IPS-18c (cell line): ENCODE measurements around the gene CYB5B.
"Not testable (repeated sequence)": the region's sequence is repeated elsewhere in the genome, so short reads cannot be mapped to it uniquely, and the experiment has no call there.

Experiments used
- H3K4me3 ChIP-seq: 2 replicates; pipeline ENCODE4 v1.7.0; 2013; ENCODE audit warnings: low read depth, mild to moderate bottlenecking, low read length, moderate library complexity; ENCODE audit not compliant: insufficient read depth
- H3K9me3 ChIP-seq: one replicate; pipeline ENCODE4 v1.6.1; 2013; ENCODE audit warnings: mild to moderate bottlenecking, low read length, moderate library complexity; ENCODE audit not compliant: control insufficient read depth, insufficient read depth

The CYB5B gene

DNA sequence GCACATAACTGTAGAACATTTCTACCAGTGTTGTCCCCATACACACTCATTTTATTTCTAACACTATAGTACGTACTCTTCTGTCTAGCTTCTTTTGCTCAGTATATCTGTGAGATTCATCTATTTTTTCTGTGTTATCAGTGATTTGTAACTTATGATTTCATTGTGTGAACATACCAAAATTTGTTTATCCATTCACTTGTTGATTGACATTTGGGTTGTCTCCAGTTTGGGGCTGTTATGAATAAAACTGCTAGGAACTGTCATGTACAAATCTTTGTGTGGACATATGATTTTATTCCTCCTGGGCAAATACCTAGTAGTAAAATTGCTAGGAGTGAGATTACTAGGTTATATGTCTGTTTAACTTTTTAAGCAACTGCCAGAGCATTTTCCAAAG is 9.6 kb downstream of the CYB5B start:
- Histone ChIP-seq H3K9me3 (no peaks in the 10 kb centered on the region), H3K4me3 (no peak overlapping the region)

DNA sequence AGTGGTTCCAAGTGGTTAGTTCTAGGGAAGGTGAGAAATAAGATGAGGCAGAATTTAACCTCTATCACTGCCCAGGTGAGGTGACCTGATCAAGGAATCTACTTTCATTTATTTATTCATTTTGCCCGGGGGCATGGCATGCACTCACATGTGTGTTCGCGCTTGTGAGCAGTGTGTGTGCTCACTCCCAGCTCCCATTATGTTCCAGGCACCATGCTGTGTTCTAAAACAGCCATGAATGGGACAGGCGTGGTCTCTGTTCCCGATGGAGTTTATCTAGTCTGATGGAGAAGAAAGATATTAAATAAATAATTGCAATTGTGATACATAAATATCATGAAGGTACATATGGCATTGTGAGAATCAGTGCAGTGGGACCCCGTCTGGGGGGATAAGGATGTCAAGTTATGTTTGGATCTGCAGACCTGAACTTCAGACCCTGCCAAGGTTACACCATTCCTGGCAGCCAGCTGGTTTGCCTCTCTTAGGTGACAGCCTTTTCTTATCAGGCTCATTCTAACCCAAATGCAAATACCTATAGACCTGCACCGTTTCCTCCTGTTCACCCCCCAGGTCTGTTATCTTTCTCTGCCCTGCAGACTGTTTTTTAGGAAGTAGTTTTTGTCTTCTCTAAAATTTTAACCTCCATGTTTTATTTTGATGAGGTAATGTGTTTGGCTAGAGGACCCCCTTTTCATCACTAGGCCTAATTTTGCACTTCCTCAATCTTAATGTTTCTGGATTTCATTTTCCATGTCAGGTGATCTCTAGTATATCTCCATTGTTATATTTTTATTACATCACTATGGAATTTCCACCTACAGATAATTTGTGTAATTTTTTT is 11.8 kb downstream of the CYB5B start:
- Histone ChIP-seq H3K9me3 (no peaks in the 10 kb centered on the region), H3K4me3 (no peak overlapping the region)

DNA sequence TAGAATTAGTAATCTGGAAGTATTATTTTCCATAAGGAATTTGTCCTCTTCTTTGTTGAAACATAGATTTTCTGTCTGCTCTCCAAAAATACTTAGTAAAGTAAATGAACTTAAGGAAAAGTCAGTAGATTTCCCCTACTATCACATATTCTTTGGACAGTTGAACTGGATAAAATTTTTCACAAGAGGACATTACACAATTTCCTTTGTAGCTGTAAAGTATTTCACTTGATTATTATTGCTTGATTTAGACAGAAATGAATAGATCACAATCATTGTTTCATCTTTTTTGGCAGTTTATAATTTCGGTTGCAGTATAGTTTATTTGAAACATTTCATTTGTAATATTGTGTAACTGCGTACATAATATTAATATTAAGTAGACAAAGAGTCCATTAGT is 12.5 kb downstream of the CYB5B start:
- Histone ChIP-seq H3K4me3 (no peak overlapping the region), H3K9me3 (no peaks in the 10 kb centered on the region)

- H3K9me3 ChIP-seq, result no peaks in the 10 kb centered on the region
- H3K4me3 ChIP-seq, result no peak overlapping the region
Measured at GRCh38 chr16:69438465-69438864, 14.0 kb downstream of the CYB5B start.

GRCh38 chr16:69440250-69440649 is 15.8 kb downstream of the CYB5B start:
- Histone ChIP-seq H3K9me3 (no peaks in the 10 kb centered on the region), H3K4me3 (no peak overlapping the region)

DNA sequence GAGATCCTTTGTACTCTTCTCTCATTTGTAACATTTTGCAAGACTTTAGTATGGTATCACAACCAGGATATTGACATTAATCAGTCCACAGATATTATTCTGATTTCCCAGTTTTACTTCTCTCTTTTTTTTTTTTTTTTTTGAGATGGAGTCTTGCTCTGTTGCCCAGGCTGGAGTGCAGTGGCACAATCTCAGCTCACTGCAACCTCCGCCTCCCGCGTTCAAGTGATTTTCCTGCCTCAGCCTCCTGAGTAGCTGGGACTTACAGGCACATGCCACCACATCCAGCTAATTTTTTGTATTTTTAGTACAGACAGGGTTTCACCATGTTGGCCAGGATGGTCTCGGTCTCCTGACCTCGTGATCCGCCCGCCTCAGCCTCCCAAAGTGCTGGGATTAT is 16.6 kb downstream of the CYB5B start:
- H3K4me3 ChIP-seq, H3K9me3 ChIP-seq: not testable (repeated sequence)

DNA sequence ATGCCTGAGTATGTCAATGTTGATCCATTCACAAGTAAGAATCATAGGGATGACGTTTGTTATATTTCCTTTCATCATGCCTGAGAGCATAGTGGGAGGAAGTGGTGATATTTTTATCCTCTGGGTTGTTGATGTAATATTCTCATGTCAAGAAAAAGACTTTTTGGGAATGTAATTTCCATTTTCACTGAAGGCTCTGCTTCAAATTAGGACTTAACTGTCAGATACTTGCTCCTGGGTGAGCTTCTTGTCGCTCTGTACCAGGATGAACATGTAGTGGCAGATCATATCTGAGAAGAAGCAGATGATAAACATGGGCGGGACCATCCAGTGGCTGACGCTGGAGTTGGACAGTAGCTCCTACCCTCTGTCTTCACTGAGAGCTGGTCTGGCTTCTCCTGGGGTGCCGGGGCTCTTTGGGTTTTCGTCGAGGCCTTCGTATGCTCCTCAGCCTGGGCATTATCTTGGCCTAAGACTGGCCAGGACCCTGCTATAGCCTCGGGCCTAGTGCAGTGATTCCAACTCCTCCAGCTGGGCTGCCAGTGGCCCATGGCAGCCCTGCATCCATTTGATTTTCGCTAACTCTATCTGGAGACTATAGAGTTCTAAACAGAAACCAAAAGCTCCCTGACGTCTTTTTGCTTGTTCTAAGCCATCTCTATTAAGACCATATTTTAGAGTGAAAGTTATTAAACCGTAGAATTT is 19.7 kb downstream of the CYB5B start:
- Histone ChIP-seq H3K4me3 (no peak overlapping the region), H3K9me3 (no peaks in the 10 kb centered on the region)

DNA sequence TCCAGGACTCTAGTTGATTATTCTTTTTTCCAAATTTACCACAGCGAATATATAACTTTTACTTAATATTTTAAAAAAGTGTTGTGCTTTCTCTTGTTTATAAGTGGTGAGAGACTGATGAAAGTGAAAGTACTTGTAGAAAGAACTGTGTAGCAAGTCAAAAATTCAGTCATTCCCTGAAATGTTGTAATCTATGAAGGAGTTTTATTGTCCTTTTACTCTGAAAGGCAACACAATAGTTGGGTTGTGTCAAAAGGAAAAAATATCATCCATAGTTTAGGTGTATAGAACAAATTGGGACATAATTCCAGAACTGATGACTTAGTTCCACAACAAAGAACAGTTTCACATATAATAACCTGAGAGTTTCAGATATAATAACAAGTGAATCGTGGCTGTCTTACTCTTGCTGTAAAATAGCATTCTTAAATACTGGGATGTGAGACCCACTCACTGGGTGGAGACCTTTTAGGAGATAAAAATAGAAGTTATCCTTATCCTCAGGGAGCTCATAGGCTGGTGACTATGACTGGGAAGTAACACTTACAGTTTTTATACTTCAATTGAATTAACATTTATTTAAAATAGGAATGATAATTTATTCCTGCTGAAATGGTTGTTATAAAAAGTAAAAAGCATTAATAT is 20.6 kb downstream of the CYB5B start:
- Histone ChIP-seq H3K4me3 (no peak overlapping the region), H3K9me3 (no peaks in the 10 kb centered on the region)

DNA sequence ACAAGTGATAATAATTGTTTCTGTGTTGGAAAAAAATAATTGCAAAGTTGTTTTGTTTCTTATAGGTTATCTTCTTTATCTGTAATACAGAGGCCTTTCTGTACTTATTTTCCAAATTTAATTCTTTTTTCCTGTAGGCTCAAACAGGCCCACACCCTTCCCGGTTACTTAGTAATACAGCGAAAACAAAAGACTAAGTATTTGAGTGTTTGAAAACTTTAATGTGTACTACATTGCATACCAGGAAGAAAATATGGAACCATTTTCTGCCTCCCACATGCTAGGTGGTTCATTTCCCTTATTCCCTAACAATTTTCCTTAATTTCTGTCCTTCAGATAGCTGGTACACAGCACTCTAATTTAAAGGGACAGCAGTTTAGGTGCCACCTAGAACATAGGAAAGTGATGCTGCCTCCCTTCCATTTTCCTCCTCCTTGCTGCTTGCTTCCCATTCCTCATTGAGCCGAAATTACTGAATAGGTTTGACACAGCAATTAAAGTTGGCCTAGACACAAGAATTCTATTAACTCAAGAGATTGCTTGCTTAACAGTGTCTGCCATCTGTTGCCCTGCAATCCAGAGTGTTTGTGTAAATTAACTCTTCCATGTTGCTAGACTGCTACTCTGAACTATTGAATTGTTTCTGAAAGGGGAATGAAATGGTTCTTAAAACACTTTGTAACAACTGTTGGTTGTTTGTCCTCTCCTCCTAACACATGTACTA is 24.2 kb downstream of the CYB5B start:
- H3K9me3 ChIP-seq, result no peaks in the 10 kb centered on the region
- H3K4me3 ChIP-seq, result no peak overlapping the region

- H3K9me3 ChIP-seq, result no peaks in the 10 kb centered on the region
- H3K4me3 ChIP-seq, result no peak overlapping the region
Measured at GRCh38 chr16:69451166-69451565, 26.7 kb downstream of the CYB5B start.

DNA sequence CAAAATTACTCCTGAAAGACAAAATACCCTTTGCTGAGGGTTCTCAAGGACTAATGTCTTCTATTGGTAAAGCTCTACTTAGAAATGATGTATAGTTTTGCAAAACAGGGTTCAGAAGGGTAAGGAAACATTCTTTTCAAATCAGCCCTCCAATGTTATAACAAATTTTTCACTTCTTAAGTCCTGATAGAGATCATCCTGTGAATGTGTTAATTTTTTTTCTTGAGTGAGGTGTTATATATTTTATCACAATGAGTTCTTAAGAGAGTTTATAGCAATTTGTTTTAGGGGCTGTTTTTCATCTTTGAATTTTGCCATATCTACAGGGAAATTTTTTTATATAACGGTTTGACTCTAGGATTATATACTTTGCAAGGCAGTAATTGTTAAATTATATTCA is 29.5 kb downstream of the CYB5B start:
- Histone ChIP-seq H3K9me3 (no peaks in the 10 kb centered on the region), H3K4me3 (no peak overlapping the region)

DNA sequence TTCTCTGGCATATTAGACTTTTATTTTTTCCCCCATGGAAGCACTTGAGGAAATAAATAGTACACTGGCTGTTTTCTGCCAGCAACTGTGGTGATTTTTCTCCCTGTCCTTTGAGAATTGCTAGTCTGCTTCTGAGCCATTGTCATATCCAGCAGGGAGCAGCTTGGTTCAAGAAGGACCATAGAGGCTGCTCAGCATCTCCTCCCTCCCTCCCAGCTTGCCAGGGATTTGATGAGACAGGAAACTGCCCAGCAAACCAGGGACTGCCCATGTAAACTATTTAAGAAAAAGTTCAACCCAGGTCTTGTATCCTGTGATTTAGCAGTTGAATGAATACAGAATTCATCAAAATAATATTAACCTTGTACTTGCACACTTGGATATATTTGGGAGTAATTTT is 39.5 kb downstream of the CYB5B start:
- H3K9me3 ChIP-seq, result peaks cover 3% of the 10 kb centered on the region

DNA sequence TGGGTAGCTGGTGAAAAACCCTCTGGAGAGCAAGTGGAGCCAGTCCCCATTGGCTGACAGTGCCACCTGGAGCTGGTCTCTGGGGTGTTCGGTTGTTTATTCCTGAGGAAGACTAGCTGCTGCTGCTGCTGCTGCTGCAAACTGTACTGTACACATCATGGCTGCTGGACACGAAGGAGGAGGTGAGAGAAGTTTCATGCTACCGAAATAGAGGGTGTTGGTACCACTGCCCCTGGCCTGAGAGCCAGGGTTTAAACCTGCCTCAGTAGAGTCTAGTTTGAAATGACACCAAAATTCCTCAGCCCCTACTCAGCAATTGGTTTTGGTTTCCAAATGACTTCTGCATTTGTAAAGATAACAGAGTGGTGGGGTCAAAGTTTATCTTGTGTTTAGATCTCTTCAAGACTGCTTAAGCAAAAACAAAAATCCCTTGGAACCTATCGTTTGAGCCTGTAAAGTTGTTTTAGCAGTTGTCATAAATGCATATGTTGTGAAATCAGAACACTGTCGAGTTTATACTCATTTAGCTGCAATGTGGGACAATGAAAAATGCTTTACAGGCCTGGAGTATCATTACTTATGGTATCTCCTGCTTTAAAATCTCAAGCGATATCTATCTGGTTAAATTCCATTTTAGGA is 40.8 kb downstream of the CYB5B start:
- H3K9me3 ChIP-seq, result peaks cover 3% of the 10 kb centered on the region
- H3K4me3 ChIP-seq, result 0 out of 2 replicates have a peak overlapping the region, but pooled peaks have one; percentile 9

More for the DNA sequence above, 39.5 kb downstream of the CYB5B start:
- H3K4me3 ChIP-seq, result no peak overlapping the region

DNA sequence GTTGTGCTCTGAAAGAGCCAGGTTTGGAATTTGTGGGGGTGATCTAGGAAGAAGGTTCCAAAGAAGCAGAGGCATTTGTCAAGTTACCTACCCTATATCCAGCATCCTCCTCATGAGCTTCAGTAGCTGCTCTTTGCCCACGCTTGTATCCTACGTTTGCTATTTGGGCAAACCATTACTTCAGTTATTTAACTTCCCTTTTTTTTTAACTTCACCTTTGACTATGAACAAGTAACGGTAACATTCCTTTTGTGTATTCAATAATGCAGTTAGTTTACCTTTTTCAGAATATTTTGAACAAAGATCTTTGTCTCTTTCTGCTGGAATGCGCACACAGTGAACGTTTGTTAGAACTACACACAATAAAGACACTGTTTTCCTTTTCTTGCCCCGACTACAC is 41.5 kb downstream of the CYB5B start:
- Histone ChIP-seq H3K9me3 (peaks cover 3% of the 10 kb centered on the region), H3K4me3 (no peak overlapping the region)

- Histone ChIP-seq H3K4me3 (no peak overlapping the region), H3K9me3 (peaks cover 3% of the 10 kb centered on the region)
Measured at GRCh38 chr16:69466547-69466946, 42.1 kb downstream of the CYB5B start.

GRCh38 chr16:69467080-69467479 is 42.7 kb downstream of the CYB5B start:
- no peak overlapping the region for H3K4me3 ChIP-seq
- peaks cover 3% of the 10 kb centered on the region for H3K9me3 ChIP-seq
